ENCODE results near the gene KLRF1. TPM values are rescaled to one million over a fixed set of nuclear protein-coding genes. Genes with fewer than 3 reads are reported as not detected.

KLRF1 gene, protein sequence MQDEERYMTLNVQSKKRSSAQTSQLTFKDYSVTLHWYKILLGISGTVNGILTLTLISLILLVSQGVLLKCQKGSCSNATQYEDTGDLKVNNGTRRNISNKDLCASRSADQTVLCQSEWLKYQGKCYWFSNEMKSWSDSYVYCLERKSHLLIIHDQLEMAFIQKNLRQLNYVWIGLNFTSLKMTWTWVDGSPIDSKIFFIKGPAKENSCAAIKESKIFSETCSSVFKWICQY
- under 1 TPM in 2 of 7 donors, not detected in 5; 0.28 to 0.50 TPM for total RNA-seq
- polyA plus RNA-seq = 1 to 10 TPM in 1 of 2 donors, under 1 TPM in 1; 0.17 to 1.1 TPM
- long read RNA-seq, donor 1 = 0 reads
- long read RNA-seq, donor 2 = 0 reads
- long read RNA-seq, donor 3 = 0 reads

DNA sequence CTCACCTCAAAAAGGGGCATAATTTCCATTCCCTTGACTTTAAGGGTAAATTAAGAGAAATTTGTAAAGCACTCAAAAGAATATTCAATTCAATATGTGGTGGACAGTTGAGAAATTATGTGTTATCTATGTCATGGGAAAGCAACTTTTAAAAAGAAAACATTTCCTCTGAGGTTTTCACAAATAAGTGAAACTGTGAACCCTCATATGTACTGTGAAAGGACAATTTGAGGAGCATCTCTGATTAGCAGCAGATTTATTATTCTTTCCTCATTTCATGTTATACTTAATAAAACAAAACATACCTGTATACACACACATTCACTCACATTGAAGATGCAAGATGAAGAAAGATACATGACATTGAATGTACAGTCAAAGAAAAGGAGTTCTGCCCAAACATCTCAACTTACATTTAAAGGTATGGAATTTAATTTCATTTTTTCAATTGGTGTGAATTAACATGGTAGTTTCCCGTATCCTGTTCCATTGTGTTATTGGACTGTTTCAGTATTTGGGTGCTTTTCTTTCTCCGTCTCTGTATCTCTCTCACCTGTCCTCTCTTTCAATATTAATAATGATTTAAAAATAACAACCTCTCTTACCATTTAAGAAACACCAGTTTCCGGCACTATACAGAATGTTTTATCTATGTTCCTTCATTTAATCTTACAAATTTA is at the start of gene KLRF1:
Gene KLRF1, plus strand, starts transcription at position 273 of the 680 bp plus-strand sequence. Its CDS starts 64 bp downstream, at position 337.
- Histone ChIP-seq H3K4me3 (no peak within 1 kb of the TSS), H3K4me1 (ENCODE audit: insufficient read depth) (no peaks in the 10 kb centered on the region), H3K9me3 (no peaks in the 10 kb centered on the region), H3K36me3 (no peaks in the 10 kb centered on the region), H3K27me3 (no peaks in the 10 kb centered on the region), H3K27ac (no peak within 1 kb of the TSS)
- no peak for TF ChIP-seq POLR2A (IDR thresholded peaks at IDR 0.05)
- TF ChIP-seq EP300 (IDR thresholded peaks at IDR 0.05) = no peak
- TF ChIP-seq, protein P1, sequence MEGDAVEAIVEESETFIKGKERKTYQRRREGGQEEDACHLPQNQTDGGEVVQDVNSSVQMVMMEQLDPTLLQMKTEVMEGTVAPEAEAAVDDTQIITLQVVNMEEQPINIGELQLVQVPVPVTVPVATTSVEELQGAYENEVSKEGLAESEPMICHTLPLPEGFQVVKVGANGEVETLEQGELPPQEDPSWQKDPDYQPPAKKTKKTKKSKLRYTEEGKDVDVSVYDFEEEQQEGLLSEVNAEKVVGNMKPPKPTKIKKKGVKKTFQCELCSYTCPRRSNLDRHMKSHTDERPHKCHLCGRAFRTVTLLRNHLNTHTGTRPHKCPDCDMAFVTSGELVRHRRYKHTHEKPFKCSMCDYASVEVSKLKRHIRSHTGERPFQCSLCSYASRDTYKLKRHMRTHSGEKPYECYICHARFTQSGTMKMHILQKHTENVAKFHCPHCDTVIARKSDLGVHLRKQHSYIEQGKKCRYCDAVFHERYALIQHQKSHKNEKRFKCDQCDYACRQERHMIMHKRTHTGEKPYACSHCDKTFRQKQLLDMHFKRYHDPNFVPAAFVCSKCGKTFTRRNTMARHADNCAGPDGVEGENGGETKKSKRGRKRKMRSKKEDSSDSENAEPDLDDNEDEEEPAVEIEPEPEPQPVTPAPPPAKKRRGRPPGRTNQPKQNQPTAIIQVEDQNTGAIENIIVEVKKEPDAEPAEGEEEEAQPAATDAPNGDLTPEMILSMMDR (IDR thresholded peaks at IDR 0.05) = no peak
- 83 to 85% (median 84%) methylated on average over 3 of the region's 3 CpGs for WGBS, 3 donors
- intact Hi-C loops (cut with DNase I) = no loop called here
- no peak for DNase-seq

DNA sequence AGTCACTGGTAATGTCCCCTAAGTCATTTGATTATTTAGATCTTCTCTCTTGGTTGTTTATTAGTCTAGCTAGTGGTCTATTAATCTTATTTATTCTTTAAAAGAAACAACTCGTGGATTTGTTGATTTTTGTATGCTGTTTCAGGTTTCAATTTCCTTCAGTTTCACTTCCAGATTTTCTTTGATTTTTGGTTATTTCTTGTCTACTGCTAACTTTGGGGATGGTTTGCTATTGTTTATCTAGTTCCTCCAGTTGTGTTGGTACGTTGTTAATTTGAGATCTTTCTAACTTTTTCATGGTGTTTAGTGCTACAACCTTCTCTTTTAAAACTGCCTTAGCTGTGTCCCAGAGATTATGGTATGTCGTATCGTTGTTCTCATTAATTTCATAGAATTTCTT is 48.1 kb upstream of the KLRF1 start:
- Histone ChIP-seq H3K4me3 (no peak overlapping the region), H3K27ac (no peak overlapping the region), H3K27me3 (no peaks in the 10 kb centered on the region), H3K9me3 (no peaks in the 10 kb centered on the region), H3K4me1 (ENCODE audit: insufficient read depth) (no peaks in the 10 kb centered on the region), H3K36me3 (no peaks in the 10 kb centered on the region)
- no peak for DNase-seq
- intact Hi-C loops (cut with DNase I) = no loop called here
- 60 to 76% (median 70%) methylated on average over 4 of the region's 4 CpGs for WGBS, 3 donors
- TF ChIP-seq, protein P1 (IDR thresholded peaks at IDR 0.05) = no peak

DNA sequence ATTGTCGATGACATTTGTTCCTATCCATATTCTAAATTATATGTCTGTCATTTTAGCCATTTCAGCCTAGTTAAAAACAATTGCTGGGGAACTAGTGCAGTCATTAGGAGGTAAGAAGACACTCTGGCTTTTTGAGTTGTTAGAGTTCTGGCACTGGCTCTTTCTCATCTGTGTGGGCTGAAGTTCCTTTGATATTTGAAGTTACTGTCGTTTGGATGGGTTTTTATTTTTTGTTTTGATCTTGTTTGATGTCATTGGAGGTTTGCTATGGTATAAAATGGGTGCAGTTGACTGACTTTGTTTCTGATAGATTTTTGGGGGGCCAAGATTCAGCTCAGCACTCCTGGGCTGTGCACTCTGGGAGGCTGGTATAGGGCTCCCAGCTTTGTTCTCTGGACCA is 45.9 kb upstream of the KLRF1 start:
- no peak for DNase-seq
- H3K36me3 ChIP-seq = no peaks in the 10 kb centered on the region
- no peak overlapping the region for H3K27ac ChIP-seq
- no peaks in the 10 kb centered on the region for H3K9me3 ChIP-seq
- TF ChIP-seq POLR2A (IDR thresholded peaks at IDR 0.05) (no peak), EP300 (IDR thresholded peaks at IDR 0.05) (no peak)
- TF ChIP-seq, protein P1 (IDR thresholded peaks at IDR 0.05) = no peak
- intact Hi-C loops (cut with DNase I) = no loop called here
- H3K4me3 ChIP-seq = no peak overlapping the region
- WGBS, 3 donors = 61 to 68% (median 67%) methylated on average over 2 of the region's 2 CpGs
- H3K4me1 ChIP-seq (ENCODE audit: insufficient read depth) = no peaks in the 10 kb centered on the region
- no peaks in the 10 kb centered on the region for H3K27me3 ChIP-seq

DNA sequence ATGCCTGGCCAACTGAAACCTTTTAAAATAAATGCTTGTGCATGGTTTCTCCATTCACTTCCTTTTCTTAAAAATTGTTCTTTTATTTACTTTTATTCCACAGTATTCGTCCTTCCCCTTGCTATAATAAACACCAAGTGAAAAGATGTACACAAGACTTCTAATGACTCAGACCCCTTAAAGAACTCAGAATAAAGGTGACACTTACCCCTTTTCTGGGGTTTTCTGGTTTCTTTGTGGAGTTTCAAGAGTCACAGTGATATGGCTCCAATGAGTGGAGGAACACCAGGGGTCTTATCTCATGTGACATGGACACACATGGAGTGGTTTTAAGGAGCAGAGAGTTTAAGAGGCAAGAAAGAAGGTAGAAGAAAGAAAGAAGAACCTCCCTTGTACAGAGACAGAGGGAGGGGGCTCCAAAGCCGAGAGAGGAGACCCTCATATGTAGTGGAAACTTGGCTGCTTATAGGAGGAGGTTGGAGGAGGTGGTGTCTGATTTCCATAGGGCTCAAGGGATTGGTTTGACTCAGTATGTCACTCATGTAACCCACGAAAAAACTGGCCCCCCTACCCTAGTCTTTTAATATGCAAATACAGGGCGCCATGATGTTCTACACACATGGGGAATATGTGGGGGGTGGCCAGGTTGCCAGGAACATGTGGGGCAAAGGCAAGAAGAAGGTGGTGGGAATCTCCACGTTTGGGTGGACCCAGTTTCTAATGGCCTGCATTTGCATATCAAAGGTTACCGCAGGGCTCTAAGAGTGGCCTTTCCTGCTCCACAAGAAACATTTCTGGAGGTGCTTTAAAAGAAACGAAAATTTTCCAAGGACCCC is 44.5 kb upstream of the KLRF1 start:
- no peaks in the 10 kb centered on the region for H3K27me3 ChIP-seq
- WGBS, 3 donors = 69 to 73% (median 70%) methylated on average over 7 of the region's 7 CpGs
- no peak for TF ChIP-seq POLR2A (IDR thresholded peaks at IDR 0.05)

More for the DNA sequence above, 44.5 kb upstream of the KLRF1 start:
- Histone ChIP-seq H3K4me3 (no peak overlapping the region), H3K27ac (no peak overlapping the region), H3K9me3 (no peaks in the 10 kb centered on the region), H3K4me1 (ENCODE audit: insufficient read depth) (no peaks in the 10 kb centered on the region), H3K36me3 (no peaks in the 10 kb centered on the region)
- intact Hi-C loops (cut with DNase I) = no loop called here
- DNase-seq = no peak
